CD4-positive, alpha-beta T cell (primary cell): Measurements from ENCODE around the gene FBXL19. TPM values are rescaled to one million over a fixed set of nuclear protein-coding genes. Genes with fewer than 3 reads are reported as not detected.

Experiments used
- ATAC-seq: fragments of 200-7000 bp; cut with Tn5 transposase; one replicate; pipeline ENCODE4 v1.10.0; 2022; ENCODE audit warnings: mild to moderate bottlenecking; ENCODE audit not compliant: poor library complexity
- CTCF ChIA-PET: fragments of 350-600 bp; sonication (Branson Sonifier 250); formaldehyde crosslinking; loops from one replicate; lab custom pipeline; 2021; ENCODE audit warnings: antibody characterized with exemption, inconsistent platforms; lab: Charles Lee
- POLR2A ChIA-PET: fragments of 350-600 bp; sonication (Branson Sonifier 250); formaldehyde crosslinking; loops from one replicate; lab custom pipeline; 2021; ENCODE audit warnings: antibody characterized with exemption, inconsistent platforms; lab: Charles Lee
- DNase-seq, 14 experiments: peaks; one replicate each; pipeline ENCODE4 v3.0.0-alpha.2; 2013 to 2020; ENCODE audit warnings: mixed read lengths in 2 of 14
- H3K27ac ChIP-seq, 2 donors: one replicate each; pipeline versions ENCODE4 v1.5.1 to v1.7.0; 2013; ENCODE audit warnings: low read length in 2 of 2, low read depth in 1 of 2, mild to moderate bottlenecking in 1 of 2
- H3K27me3 ChIP-seq, 2 experiments: 1 replicate in 1 of 2; 2 replicates in 1 of 2; pipeline versions ENCODE4 v1.6.1 to v1.7.0; 2013; ENCODE audit warnings: low read length in 2 of 2, control low read depth in 1 of 2, mild to moderate bottlenecking in 1 of 2, moderate library complexity in 1 of 2; ENCODE audit not compliant: insufficient read depth in 2 of 2, control insufficient read depth in 1 of 2
- H3K36me3 ChIP-seq: one replicate; pipeline ENCODE4 v1.6.1; 2013; ENCODE audit warnings: low read length, control low read depth; ENCODE audit not compliant: insufficient read depth
- H3K4me1 ChIP-seq: one replicate; pipeline ENCODE4 v1.6.1; 2013; ENCODE audit warnings: low read length, control low read depth; ENCODE audit not compliant: insufficient read depth
- H3K4me3 ChIP-seq: one replicate; pipeline ENCODE4 v1.5.1; 2013; ENCODE audit warnings: mild to moderate bottlenecking, low read length, moderate library complexity
- H3K9me3 ChIP-seq, 2 experiments: 1 replicate in 1 of 2; 2 replicates in 1 of 2; pipeline versions ENCODE4 v1.6.1 to v1.7.0; 2013; ENCODE audit warnings: low read length in 2 of 2, mild to moderate bottlenecking in 2 of 2, control low read depth in 1 of 2, moderate library complexity in 1 of 2; ENCODE audit not compliant: control insufficient read depth in 1 of 2, insufficient read depth in 1 of 2
- H3K27ac Mint-ChIP-seq: one replicate; pipeline ENCODE4 v1.8.0; 2020; ENCODE audit warnings: mixed read lengths
- H3K27me3 Mint-ChIP-seq: one replicate; pipeline ENCODE4 v1.8.0; 2021; ENCODE audit warnings: mixed read lengths
- H3K36me3 Mint-ChIP-seq: one replicate; pipeline ENCODE4 v1.8.0; 2021; ENCODE audit warnings: low read depth, mixed read lengths
- H3K4me1 Mint-ChIP-seq: one replicate; pipeline ENCODE4 v1.8.0; 2021; ENCODE audit warnings: low read depth, mixed read lengths
- H3K4me3 Mint-ChIP-seq: one replicate; pipeline ENCODE4 v1.8.0; 2020; ENCODE audit warnings: mild to moderate bottlenecking, mixed read lengths
- H3K9me3 Mint-ChIP-seq: one replicate; pipeline ENCODE4 v1.8.0; 2020; ENCODE audit warnings: mixed read lengths
- CTCF ChIP-seq: fragments of 200-600 bp; IDR thresholded peaks from one replicate; pipeline ENCODE4 v1.8.0; 2022; ENCODE audit warnings: antibody characterized with exemption, mild to moderate bottlenecking
- intact Hi-C, 2 experiments: fragments of 100-400 bp; cut with DNase I in 1 of 2; cut with micrococcal nuclease in 1 of 2; formaldehyde crosslinking; loops; one replicate each; pipeline versions ENCODE4 v1.15.1 to v1.9.0; 2023 to 2025; cut with DNase I, micrococcal nuclease
- total RNA-seq, 174 experiments: library from RNA in 2 of 174; stranded (reverse) in 2 of 174; gene quantifications; one replicate each; pipeline ENCODE4 v1.2.3 and lab custom pipeline; 2021 to 2026

FBXL19 gene
- total RNA-seq, 2 experiments from 2014 or later = 7.5 to 8.9 TPM

- no peak for ATAC-seq
- no peaks in the 10 kb centered on the region for H3K4me1 Mint-ChIP-seq
These were observed 66.2 kb downstream of the FBXL19 start for GRCh38 chr16:30989469-30990047.

GRCh38 chr16:30990105-30990504 is 66.7 kb downstream of the FBXL19 start:
- intact Hi-C loops = no loop called here
- H3K4me3 ChIP-seq = no peak overlapping the region
- H3K27ac ChIP-seq = no peak overlapping the region
- ATAC-seq (no peak), DNase-seq (no peak)
- peaks cover 4% of the 10 kb centered on the region for H3K4me1 ChIP-seq
- H3K9me3 Mint-ChIP-seq = no peaks in the 10 kb centered on the region
- ChIA-PET POLR2A (no interaction called here), CTCF (no interaction called here)
- no peaks in the 10 kb centered on the region for H3K36me3 Mint-ChIP-seq
- no peaks in the 10 kb centered on the region for H3K4me1 Mint-ChIP-seq
- H3K27me3 ChIP-seq = no peaks in the 10 kb centered on the region
- H3K36me3 ChIP-seq = no peaks in the 10 kb centered on the region
- no peaks in the 10 kb centered on the region for H3K27me3 Mint-ChIP-seq
- TF ChIP-seq CTCF = no peak
- no peak overlapping the region for H3K4me3 Mint-ChIP-seq
- no peak overlapping the region for H3K27ac Mint-ChIP-seq
- H3K9me3 ChIP-seq = no peaks in the 10 kb centered on the region

More at GRCh38 chr16:30989469-30990047, 66.2 kb downstream of the FBXL19 start:
- TF ChIP-seq CTCF = no peak
- Mint-ChIP-seq H3K36me3 (no peaks in the 10 kb centered on the region), H3K9me3 (no peaks in the 10 kb centered on the region), H3K27me3 (no peaks in the 10 kb centered on the region), H3K27ac (no peak overlapping the region), H3K4me3 (no peak overlapping the region)
- POLR2A ChIA-PET = no interaction called here
- Histone ChIP-seq H3K27me3 (no peaks in the 10 kb centered on the region), H3K36me3 (peaks cover 4% of the 10 kb centered on the region), H3K9me3 (no peaks in the 10 kb centered on the region), H3K4me3 (no peak overlapping the region), H3K4me1 (peaks cover 9% of the 10 kb centered on the region), H3K27ac (no peak overlapping the region)
- DNase-seq = no peak
- CTCF ChIA-PET = no interaction called here
- intact Hi-C loops = loop anchor here (5.0 to 10.0 kb wide), 4 partner anchors 305 to 705 kb away; no protein-coding TSS in a partner anchor

- TF ChIP-seq CTCF = no peak
- Histone ChIP-seq H3K36me3 (no peaks in the 10 kb centered on the region), H3K27me3 (no peaks in the 10 kb centered on the region), H3K27ac (no peak overlapping the region), H3K9me3 (no peaks in the 10 kb centered on the region), H3K4me1 (no peaks in the 10 kb centered on the region), H3K4me3 (no peak overlapping the region)
- DNase-seq (no peak), ATAC-seq (no peak)
- CTCF ChIA-PET = no interaction called here
- Mint-ChIP-seq H3K27ac (no peak overlapping the region), H3K9me3 (no peaks in the 10 kb centered on the region), H3K36me3 (no peaks in the 10 kb centered on the region), H3K4me3 (no peak overlapping the region), H3K4me1 (no peaks in the 10 kb centered on the region), H3K27me3 (no peaks in the 10 kb centered on the region)
- POLR2A ChIA-PET = no interaction called here
- intact Hi-C loops = no loop called here
These were observed 67.7 kb downstream of the FBXL19 start for GRCh38 chr16:30991052-30991451.
